CD4-positive, alpha-beta T cell treated with Interleukin-2 at 100 ng/mL for 4 hours (primary cell): ENCODE data around the gene HDLBP.

Experiments used
- DNase-seq: peaks from one replicate; pipeline ENCODE4 v3.0.0-alpha.2; 2020; ENCODE audit warnings: low spot score

HDLBP gene, protein sequence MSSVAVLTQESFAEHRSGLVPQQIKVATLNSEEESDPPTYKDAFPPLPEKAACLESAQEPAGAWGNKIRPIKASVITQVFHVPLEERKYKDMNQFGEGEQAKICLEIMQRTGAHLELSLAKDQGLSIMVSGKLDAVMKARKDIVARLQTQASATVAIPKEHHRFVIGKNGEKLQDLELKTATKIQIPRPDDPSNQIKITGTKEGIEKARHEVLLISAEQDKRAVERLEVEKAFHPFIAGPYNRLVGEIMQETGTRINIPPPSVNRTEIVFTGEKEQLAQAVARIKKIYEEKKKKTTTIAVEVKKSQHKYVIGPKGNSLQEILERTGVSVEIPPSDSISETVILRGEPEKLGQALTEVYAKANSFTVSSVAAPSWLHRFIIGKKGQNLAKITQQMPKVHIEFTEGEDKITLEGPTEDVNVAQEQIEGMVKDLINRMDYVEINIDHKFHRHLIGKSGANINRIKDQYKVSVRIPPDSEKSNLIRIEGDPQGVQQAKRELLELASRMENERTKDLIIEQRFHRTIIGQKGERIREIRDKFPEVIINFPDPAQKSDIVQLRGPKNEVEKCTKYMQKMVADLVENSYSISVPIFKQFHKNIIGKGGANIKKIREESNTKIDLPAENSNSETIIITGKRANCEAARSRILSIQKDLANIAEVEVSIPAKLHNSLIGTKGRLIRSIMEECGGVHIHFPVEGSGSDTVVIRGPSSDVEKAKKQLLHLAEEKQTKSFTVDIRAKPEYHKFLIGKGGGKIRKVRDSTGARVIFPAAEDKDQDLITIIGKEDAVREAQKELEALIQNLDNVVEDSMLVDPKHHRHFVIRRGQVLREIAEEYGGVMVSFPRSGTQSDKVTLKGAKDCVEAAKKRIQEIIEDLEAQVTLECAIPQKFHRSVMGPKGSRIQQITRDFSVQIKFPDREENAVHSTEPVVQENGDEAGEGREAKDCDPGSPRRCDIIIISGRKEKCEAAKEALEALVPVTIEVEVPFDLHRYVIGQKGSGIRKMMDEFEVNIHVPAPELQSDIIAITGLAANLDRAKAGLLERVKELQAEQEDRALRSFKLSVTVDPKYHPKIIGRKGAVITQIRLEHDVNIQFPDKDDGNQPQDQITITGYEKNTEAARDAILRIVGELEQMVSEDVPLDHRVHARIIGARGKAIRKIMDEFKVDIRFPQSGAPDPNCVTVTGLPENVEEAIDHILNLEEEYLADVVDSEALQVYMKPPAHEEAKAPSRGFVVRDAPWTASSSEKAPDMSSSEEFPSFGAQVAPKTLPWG (N-terminal part only)

GRCh38 chr2:241315093-241315878 is at the start of gene HDLBP:
HDLBP (minus strand) TSS chr2:241315672; CDS start chr2:241266869, 48,803 bp downstream.
- DNase-seq, result peak; percentile 100

DNA sequence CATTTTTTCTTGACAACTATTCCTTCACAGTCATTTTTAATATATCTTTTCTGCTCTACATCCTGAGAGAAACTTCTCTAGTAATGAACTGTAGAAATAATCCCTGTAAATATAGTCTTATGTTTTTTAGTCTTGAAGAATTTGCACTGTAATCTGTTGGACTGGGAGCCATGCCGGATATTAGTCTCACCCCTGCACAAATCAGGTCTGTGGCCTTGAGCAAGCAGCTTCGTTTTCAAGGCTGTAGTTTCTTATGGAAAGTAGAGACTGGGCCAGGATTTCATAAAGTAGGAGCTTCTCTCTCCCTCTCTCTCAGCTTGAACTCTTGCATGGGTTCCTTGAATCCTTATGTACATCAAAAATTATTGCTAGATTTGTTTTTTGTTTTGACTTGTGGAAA is 49.3 kb upstream of the HDLBP start:
- DNase-seq, result no peak

- no peak for DNase-seq
These were observed 48.0 kb upstream of the HDLBP start for GRCh38 chr2:241363426-241363825.

GRCh38 chr2:241359481-241360045 is 44.1 kb upstream of the HDLBP start:
- no peak for DNase-seq

GRCh38 chr2:241358470-241358869 is 43.0 kb upstream of the HDLBP start:
- no peak for DNase-seq

- DNase-seq, result no peak
These were observed 42.1 kb upstream of the HDLBP start for GRCh38 chr2:241357531-241357930.

DNA sequence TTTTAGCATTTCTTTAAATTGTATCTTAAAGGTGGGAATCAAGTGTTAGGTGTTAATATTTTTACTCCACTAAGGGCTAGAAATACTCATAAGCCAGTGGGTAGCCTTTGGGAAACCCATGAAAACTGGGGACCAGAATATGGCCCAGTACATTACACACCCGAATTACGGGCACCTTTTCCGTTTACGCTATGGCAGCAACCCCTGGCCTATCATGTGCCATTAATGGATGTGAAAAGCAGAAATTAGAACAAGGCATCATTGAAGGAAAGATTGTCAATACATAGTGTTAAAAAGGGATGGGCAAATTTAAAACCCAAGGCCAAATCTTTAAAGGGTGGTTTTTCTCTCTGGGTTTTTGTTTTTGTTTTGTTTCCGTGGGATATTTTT is 41.4 kb upstream of the HDLBP start:
- DNase-seq, result no peak

GRCh38 chr2:241355983-241356870 is 40.8 kb upstream of the HDLBP start, which contains the start of gene FARP2:
FARP2 (plus strand) TSS chr2:241356285; CDS start chr2:241373108, 16,823 bp downstream.
- DNase-seq, result peak; percentile 97

GRCh38 chr2:241354668-241355658 is 39.5 kb upstream of the HDLBP start:
- peak; percentile 75 for DNase-seq

GRCh38 chr2:241352227-241352626 is 36.8 kb upstream of the HDLBP start:
- DNase-seq, result no peak

DNA sequence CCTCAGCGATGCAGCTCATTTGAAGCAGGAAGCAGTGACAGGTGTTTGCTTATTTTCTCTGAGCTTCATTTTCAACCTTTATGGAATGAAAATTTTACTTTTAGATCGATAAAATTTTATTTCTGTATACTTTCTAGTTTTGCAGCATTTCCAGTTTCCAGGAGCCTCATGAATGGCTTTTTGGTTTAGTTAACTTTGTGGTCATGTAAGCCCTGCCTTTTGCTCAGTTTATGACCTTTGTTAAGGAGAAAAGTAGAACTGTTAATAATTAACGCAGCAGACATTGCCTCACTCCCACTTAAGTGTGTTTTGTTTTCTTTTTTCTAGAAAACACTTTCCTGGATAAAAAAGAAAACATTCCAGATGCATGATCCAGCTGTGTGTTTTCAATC is 36.2 kb upstream of the HDLBP start:
- no peak for DNase-seq

GRCh38 chr2:241350878-241351639 is 35.6 kb upstream of the HDLBP start:
- DNase-seq, result no peak

- DNase-seq, result no peak
These were observed 35.0 kb upstream of the HDLBP start for GRCh38 chr2:241350530-241350877.

DNA sequence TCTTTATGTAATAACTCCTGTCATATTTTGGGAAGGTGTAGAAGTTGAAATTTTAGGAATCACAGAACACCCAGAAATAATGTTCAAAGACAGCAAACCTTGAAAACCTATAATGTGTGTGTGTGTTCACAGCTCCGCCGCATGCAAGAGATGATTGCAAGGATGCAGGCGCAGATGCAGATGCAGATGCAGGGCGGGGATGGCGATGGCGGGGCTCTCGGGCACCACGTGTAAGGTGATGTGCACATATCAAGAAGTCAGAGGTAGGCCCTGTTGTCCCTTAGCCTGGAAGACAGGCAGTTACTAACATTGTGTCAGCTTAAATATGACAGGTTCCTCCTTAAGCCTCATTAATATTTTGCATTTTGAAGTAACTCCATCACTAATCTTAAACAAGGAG is 34.5 kb upstream of the HDLBP start:
- no peak for DNase-seq

DNA sequence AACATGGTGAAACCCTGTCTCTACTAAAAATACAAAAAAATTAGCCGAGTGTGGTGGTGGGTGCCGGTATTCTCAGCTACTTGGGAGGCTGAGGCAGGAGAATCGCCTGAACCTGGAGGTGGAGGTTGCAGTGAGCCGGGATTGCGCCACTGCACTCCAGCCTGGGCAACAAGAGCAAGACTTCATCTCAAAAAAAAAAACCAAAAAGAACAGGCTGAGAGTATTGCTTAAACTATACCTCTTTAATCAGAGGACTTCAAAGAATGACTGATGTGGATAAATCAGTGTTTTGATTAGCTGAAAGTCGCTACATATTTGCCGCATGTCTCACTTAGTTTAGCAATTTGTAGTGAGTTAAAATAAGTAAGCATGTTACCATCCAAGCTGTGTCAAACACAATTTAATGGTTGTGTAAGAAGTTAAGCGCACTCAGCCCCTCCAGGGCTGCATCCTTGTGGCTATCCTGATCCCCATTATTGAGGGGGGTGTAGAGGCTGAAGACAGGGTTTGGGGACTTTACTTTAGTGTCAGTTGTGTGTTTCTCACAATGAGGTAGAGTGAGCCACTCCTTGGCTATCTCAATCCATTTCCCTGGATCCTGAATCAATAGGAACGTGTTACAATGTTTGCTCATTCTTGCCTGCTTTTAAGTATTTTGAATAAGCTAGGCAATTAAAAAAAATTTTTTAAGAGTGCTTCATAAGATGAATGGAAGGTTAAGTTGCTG is 29.6 kb upstream of the HDLBP start:
- no peak for DNase-seq

DNA sequence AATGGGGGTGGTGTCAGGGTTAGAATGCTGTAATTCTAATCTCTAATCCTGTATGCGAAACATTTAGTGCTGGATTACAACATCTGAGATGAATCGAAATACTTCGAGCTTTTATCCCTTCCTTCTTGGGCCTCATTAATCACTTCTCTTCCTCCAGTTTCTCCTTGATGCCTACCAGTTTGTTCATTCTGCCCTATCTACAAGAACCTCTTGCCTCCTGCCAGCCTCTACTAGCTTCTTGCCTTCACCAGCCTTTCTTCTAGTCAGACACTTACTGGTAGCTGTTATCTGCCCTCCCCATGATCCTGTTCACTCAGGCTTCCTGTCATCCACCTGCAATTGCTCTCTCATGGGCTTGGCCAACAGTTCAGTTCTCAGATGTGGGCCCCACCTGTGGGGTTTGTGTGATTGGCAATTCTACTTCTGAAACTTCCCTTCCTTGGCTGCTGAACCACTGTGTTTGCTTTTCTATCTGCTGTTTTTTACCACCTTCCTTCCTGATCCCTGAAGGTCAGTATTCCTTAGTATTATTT is 25.2 kb upstream of the HDLBP start:
- no peak for DNase-seq
